HepG2 (cell line): ENCODE results near the gene SLC22A23. TPM values are rescaled to one million over a fixed set of nuclear protein-coding genes. Genes with fewer than 3 reads are reported as not detected.

Experiments
- CEBPB ChIP-seq: IDR thresholded peaks from 2 replicates; pipeline ENCODE4 v1.6.1; 2011; ENCODE audit warnings: low read depth, low read length, improper control_type of control experiment, borderline replicate concordance
- GLI4 ChIP-seq: sonication (generic); formaldehyde crosslinking; IDR thresholded peaks from 2 replicates; pipeline ENCODE4 v1.5.1; 2020; ENCODE audit warnings: missing genetic modification reagents, mild to moderate bottlenecking, moderate library complexity, borderline replicate concordance
- SUZ12 ChIP-seq: fragments of 150-350 bp; IDR thresholded peaks from 2 replicates; pipeline ENCODE4 v1.6.1; 2014; ENCODE audit warnings: low read depth, low read length
- ZNF142 ChIP-seq: sonication (generic); formaldehyde crosslinking; IDR thresholded peaks from 2 replicates; pipeline ENCODE4 v1.4.0; 2020; ENCODE audit warnings: missing genetic modification reagents
- ZNF232 ChIP-seq: sonication (generic); formaldehyde crosslinking; IDR thresholded peaks from 2 replicates; pipeline ENCODE4 v1.4.0; 2020; ENCODE audit warnings: missing genetic modification reagents, borderline replicate concordance
- ZNF331 ChIP-seq: sonication (generic); formaldehyde crosslinking; IDR thresholded peaks from 2 replicates; pipeline ENCODE4 v1.4.0; 2020; ENCODE audit warnings: missing genetic modification reagents
- ZNF333 ChIP-seq: sonication (generic); formaldehyde crosslinking; IDR thresholded peaks from 2 replicates; pipeline ENCODE4 v1.4.0; 2020; ENCODE audit warnings: mild to moderate bottlenecking, missing genetic modification reagents, borderline replicate concordance
- ZNF501 ChIP-seq: sonication (generic); formaldehyde crosslinking; IDR thresholded peaks from 2 replicates; pipeline ENCODE4 v1.5.1; 2020; ENCODE audit warnings: mild to moderate bottlenecking, moderate library complexity, missing genetic modification reagents
- ZNF512 ChIP-seq: sonication (generic); formaldehyde crosslinking; IDR thresholded peaks from 2 replicates; pipeline ENCODE4 v1.4.0; 2020; ENCODE audit warnings: mild to moderate bottlenecking, missing genetic modification reagents
- ZNF792 ChIP-seq: IDR thresholded peaks from 2 replicates; pipeline ENCODE4 v1.6.1; 2016
- polyA plus RNA-seq, 8 experiments: library from polyadenylated mRNA; depleted of rRNA in 3 of 8; stranded (reverse) in 7 of 8; unstranded in 1 of 8; fragments of >200 nt; fragmentation: Illumina TruSeq in 4 of 8; extraction: Trizol in 4 of 8; gene quantifications; 2 replicates each; pipeline versions ENCODE4 v1.2.1 to v1.2.3, GENCODE V29; 2011 to 2016; ENCODE audit warnings: low read depth in 4 of 8, missing spikeins in 1 of 8, mixed read lengths in 1 of 8; ENCODE audit not compliant: insufficient read depth in 1 of 8
- total RNA-seq, 5 experiments: library from RNA; depleted of rRNA; stranded (reverse); fragments of >200 nt; fragmentation: Illumina TruSeq; extraction: Trizol; gene quantifications; 2 replicates each; pipeline ENCODE4 v1.2.3, GENCODE V29; 2016; ENCODE audit warnings: low read depth in 1 of 5
- TF ChIP-seq, protein P1 (sequence below): sonication (generic); formaldehyde crosslinking; IDR thresholded peaks from 2 replicates; pipeline ENCODE4 v1.5.0; 2020; ENCODE audit warnings: missing genetic modification reagents
- TF ChIP-seq, protein P2 (sequence below): sonication (generic); formaldehyde crosslinking; IDR thresholded peaks from 2 replicates; pipeline ENCODE4 v1.8.0; 2022; ENCODE audit warnings: mild to moderate bottlenecking, missing genetic modification reagents; ENCODE audit not compliant: insufficient replicate concordance
- TF ChIP-seq, protein P3 (sequence below): sonication (generic); formaldehyde crosslinking; IDR thresholded peaks from 2 replicates; pipeline ENCODE4 v1.8.0; 2022; ENCODE audit warnings: mild to moderate bottlenecking, missing genetic modification reagents, moderate library complexity

Gene SLC22A23
- total and polyA plus RNA-seq, 2 of the 13 experiments (the other 11 are each of a cell fraction or from before 2014, with no cell fraction given) = 11.8 to 17.5 TPM

GRCh38 chr6:3379482-3380060 is 77.3 kb downstream of the SLC22A23 start (continued):
- TF ChIP-seq ZNF142 (no peak), ZNF512 (CRISPR knock-in tag) (no peak), ZNF331 (peak; percentile 72), ZNF501 (CRISPR knock-in tag) (peak; percentile 66), ZNF792 (CRISPR knock-in tag) (peak; percentile 43; the same call in 1 of the 2 replicates), GLI4 (CRISPR knock-in tag) (no peak), ZNF333 (CRISPR knock-in tag) (0 out of 2 replicates have a peak, but pooled peaks have one; percentile 64), SUZ12 (no peak), ZNF232 (CRISPR knock-in tag) (peak; percentile 66; the same call in 1 of the 2 replicates), CEBPB (no peak)
- TF ChIP-seq, protein P1, sequence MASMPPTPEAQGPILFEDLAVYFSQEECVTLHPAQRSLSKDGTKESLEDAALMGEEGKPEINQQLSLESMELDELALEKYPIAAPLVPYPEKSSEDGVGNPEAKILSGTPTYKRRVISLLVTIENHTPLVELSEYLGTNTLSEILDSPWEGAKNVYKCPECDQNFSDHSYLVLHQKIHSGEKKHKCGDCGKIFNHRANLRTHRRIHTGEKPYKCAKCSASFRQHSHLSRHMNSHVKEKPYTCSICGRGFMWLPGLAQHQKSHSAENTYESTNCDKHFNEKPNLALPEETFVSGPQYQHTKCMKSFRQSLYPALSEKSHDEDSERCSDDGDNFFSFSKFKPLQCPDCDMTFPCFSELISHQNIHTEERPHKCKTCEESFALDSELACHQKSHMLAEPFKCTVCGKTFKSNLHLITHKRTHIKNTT = no peak
- TF ChIP-seq, protein P2, sequence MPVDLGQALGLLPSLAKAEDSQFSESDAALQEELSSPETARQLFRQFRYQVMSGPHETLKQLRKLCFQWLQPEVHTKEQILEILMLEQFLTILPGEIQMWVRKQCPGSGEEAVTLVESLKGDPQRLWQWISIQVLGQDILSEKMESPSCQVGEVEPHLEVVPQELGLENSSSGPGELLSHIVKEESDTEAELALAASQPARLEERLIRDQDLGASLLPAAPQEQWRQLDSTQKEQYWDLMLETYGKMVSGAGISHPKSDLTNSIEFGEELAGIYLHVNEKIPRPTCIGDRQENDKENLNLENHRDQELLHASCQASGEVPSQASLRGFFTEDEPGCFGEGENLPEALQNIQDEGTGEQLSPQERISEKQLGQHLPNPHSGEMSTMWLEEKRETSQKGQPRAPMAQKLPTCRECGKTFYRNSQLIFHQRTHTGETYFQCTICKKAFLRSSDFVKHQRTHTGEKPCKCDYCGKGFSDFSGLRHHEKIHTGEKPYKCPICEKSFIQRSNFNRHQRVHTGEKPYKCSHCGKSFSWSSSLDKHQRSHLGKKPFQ (CRISPR knock-in tag) = no peak
- TF ChIP-seq, protein P3, sequence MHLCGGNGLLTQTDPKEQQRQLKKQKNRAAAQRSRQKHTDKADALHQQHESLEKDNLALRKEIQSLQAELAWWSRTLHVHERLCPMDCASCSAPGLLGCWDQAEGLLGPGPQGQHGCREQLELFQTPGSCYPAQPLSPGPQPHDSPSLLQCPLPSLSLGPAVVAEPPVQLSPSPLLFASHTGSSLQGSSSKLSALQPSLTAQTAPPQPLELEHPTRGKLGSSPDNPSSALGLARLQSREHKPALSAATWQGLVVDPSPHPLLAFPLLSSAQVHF = no peak
